CD4-positive, alpha-beta T cell treated with Interleukin-2 at 100 ng/mL for 4 hours (primary cell): Measurements from ENCODE around the gene SH2D4B.

Experiments
- DNase-seq: peaks from one replicate; pipeline ENCODE4 v3.0.0-alpha.2; 2020; ENCODE audit warnings: low spot score

The SH2D4B gene

DNA sequence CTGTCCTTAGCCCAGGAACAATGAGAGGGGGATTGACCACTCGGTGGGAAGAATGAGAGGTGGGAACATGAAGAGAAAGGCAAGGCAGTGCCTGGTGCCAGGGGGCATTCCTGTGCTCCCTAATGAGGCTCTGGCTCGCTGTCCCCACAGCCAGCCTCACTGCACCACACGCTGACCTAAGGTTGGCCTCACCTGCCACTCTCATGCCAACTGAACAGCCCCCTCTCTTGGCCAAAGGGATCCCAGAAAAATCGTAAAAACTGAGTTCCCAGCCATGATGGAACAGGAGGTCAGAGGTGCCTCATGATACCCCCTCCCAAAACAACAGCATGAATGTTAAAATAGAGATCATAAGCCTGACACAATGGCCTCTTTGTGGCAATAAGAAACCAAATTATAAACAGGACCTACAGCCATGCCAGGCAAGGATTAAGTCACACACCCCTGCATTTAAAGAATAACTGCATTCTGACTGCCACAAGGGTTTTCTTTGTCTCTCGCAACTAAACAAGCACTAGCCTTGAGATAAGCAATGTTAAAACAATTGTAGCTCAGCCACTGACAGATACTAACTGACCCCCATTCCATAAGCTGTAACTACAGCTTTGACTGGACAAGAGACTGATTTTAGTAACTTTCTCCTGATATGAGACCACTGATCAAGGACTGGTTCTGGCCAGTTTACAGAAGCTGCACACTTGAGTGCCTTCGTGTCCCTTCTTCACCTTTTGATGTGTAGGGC is 149.2 kb downstream of the SH2D4B start:
- DNase-seq, result no peak

DNA sequence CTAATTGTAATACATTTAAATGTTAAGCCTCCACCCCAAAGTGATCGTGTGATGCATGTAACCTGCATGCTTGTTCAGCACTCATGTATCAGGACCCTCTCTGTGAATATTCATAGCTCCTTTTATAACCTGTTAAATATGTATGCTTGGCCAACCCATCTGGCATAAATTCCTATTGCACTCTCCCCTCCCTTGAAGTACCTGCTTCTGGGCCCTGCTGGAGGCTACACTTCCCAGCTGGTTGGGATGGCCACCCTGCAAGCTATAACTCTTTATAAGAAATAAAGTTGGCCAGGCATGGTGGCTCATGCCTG is 149.7 kb downstream of the SH2D4B start:
- no peak for DNase-seq

DNA sequence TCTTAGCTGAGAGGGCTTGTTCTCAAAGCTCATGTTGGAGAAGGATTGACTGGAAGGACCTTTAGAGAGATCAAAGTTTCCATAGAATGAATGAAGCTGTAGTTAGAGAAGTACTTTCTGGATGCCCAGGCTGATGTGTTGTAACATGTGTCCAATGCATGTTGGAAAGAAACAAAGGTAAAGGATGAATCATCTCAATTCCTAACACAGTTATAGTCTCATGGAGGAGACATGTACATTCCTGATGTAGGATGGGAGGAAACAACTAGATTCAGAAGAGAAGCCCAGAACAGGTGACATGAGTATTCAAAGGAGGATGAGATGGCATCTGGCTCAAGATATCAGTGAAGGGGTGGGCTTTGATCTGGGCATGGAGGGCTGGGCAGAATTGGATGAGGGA is 152.7 kb downstream of the SH2D4B start:
- no peak for DNase-seq

DNA sequence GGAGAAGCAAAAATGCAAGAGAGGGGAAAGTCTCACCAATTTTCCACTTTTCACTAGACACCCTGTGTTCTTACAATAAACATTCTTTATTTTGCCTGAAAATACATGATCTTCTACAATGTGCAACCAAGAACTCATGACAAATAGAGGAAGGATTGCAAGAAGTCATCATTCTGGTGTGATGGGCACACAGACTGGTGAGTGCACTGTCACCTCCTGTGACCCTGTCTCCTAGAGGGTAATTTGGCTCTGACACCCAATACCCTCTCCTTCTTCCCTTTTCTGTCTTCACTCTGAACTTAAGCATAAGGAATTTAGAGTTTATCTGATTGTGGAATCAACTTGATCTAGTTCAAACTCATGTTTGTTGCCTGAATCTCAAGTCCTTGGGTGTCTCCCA is 153.7 kb downstream of the SH2D4B start:
- no peak for DNase-seq

GRCh38 chr10:80693565-80693964 is 155.9 kb downstream of the SH2D4B start:
- no peak for DNase-seq

DNA sequence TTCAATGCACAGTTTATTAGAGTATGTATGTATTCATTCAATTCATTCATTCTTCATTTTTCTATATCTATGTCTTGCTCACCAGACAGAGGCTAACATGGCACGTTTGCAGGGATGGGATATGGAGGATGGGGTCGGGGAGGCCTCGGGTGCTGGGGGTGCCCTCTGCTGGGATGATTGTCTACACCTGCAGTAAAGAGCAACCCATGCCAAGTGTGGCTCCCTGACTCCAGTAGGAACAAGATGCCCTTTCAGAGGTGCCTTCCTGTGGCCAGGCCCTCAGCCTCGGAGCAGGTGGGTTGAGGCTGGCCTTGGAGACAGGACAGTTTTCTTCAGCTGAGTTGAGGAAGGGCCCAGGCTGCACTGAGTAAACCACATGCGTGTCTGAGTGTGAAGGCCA is 157.2 kb downstream of the SH2D4B start:
- no peak for DNase-seq
